ENCODE data around the gene LRRN4CL. TPM values are rescaled to one million over a fixed set of nuclear protein-coding genes. Genes with fewer than 3 reads are reported as not detected.

Gene LRRN4CL
- total and polyA plus RNA-seq, 2 of the 8 experiments (the other 6 are each of a cell fraction or from before 2014, with no cell fraction given) = 0.05 to 0.26 TPM

DNA sequence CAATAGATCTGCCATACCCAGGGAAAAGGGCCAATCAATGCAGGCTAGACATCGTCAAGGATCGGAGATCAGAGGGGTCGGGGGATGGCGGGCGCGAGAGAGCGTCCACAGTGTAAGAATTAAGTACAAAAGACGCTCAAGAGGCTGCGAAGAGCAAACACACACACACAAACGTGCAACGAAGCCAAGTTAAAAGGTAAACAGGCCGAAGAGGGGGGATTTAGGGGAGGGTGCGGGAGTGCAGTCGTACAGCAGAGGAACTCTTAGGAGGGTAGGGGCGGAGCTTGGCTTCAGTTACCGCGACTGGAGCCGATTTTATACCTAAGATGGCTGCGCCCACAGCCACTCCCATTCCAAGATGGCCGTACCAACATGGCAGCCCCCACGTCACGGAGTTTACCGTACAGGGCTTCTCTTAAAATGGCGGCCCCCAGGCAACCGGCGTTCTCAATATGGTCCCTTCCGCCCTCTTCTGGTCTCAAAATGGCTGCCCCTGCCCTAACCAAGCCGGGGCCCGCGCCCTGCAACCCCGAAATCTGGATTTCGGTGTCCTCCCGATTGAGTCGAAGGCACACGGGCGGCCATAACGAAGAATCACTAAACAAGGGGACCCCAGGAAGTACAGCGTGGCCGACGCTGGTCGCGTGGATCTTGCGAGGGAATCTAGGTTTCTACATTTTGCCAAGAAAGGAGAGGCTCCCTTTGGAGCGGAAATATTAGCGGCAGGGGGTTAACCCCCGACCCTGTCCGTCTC, 20.1 kb upstream of the LRRN4CL start (continued):
- TF ChIP-seq ATF2 (IDR thresholded peaks at IDR 0.05; ENCODE audit: low read length) = peak; percentile 66; the same call in 1 of the 2 replicates

Measured in H1 (cell line).